Activated effector memory CD4-positive, alpha-beta T cell treated with Interleukin-2 at 50 U/mL for 16 hours (primary cell): ENCODE results near the gene ACVR1B.
A peak's percentile ranks its signal among the peaks of the same experiment; 100 is the strongest.
"Not testable (repeated sequence)": the region's sequence is repeated elsewhere in the genome, so short reads cannot be mapped to it uniquely, and the experiment has no call there.

Source experiments
- DNase-seq: peaks from one replicate; pipeline ENCODE4 v3.0.0-alpha.2; 2020

ACVR1B gene

DNA sequence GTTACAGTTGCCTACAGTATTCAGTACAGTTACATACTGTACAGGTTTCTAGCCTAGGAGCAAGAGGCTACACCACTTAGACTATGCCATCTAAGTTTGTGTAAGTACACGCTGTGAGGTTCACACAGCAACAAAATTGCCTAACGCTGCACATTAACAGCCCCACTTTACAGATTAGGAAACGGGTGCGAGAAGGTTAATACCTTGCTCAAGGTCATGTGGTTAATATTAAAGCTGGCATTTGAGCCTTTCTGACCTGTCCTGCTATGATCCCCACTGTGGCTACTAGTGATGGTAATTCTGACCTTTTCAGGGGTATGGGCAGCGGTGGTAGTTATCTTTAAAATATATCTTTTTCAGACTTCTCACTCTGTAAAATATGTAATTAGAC lies 20.9 kb downstream of the ACVR1B start:
- DNase-seq: no peak

DNA sequence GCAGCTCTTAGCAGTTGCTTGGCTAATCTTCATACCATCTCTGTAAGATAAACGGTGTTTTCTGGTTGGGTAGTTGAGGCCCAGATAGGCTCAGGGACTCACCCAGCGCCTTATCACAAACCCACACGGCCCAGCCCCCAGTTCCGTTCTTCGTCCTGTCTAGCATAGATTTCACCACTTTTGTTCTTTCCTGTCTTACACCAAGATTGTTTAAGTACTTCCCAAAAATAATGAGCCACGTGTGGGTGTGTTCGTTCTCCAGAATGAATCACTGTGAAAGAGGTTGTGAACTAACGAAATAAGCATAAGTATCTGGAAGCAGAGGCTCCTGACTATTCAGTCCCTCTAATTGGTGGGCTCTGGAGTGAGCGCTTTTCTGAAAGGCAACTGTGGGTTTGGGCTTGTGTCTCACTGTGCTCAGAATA lies 21.4 kb downstream of the ACVR1B start:
- DNase-seq: peak; percentile 25

DNA sequence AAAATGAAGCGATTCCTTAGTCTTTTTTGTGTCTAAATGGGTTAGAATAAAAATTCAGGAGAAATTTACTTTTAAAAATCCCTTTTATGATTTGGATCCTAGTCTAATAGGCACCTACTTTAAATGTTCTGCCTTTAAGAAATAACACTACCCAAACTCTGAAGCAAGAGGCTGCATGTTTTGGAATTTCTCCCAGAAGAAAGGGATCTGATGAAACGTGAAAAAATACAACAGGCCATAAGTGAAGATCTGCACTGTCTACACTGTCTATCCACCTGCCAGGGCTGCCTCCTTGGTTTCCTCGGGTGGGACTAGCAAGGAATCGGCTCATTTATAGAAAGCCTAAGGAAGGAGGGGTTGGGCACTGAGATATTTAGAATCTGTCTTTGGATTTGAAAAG lies 22.1 kb downstream of the ACVR1B start:
- no peak for DNase-seq

DNA sequence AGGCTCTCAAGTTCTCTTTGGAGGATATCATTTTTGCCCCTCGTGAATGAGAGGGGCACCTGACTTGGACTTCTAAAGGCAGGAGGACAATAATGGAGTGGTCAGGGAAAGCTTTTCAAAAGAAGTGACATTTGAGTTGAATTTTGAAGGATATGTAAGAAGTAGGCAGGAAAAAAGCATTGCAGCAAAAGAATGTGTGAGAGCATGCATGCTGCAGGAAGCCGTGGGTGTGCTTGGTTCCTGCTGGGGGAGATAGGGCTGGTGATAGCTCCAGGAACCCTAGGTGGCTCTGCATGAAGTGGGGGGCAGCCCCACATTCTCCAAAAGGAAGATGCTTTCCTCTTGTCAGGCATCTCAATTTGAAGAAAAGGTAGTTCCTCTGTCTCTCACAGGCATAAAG lies 23.1 kb downstream of the ACVR1B start:
- no peak for DNase-seq

DNA sequence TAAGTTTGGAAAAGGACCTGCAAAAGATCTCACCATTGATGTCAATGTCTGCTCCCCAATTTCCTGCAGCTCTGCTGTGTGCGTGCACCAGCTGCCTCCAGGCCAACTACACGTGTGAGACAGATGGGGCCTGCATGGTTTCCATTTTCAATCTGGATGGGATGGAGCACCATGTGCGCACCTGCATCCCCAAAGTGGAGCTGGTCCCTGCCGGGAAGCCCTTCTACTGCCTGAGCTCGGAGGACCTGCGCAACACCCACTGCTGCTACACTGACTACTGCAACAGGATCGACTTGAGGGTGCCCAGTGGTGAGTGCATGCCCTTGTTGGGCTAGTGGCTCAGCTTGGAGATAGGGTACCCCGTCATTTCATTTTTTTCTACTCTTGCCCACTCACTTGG lies 23.7 kb downstream of the ACVR1B start:
- DNase-seq: no peak

DNA sequence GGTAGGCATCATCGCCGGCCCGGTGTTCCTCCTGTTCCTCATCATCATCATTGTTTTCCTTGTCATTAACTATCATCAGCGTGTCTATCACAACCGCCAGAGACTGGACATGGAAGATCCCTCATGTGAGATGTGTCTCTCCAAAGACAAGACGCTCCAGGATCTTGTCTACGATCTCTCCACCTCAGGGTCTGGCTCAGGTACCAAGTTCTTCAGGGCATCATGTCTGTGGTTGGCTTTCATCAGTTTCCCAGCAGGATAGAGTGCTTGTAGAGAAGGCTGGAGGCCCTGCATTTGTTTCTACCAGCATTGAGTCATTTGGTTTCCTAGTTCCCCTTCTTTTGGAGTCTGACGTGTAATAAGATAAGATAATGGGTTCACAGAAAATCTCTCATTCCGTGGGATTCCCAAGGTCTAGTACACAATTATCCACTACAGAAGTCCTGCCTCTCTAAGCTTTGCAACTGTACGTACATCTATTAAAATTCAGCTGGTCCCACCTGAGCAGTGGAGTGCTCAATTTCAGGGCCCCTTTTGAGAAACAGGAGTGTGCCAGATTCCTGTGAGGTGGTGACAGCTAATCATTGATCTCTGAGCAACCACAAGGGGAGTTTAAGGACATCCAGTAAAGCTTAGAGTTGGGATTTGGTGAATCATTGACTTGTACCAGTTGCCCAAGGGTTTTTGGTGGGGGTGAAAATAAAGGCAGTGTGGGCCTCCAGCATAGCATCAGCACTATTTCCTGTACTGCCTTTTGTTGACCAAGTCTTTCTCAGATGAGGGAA lies 25.1 kb downstream of the ACVR1B start:
- DNase-seq: no peak

DNA sequence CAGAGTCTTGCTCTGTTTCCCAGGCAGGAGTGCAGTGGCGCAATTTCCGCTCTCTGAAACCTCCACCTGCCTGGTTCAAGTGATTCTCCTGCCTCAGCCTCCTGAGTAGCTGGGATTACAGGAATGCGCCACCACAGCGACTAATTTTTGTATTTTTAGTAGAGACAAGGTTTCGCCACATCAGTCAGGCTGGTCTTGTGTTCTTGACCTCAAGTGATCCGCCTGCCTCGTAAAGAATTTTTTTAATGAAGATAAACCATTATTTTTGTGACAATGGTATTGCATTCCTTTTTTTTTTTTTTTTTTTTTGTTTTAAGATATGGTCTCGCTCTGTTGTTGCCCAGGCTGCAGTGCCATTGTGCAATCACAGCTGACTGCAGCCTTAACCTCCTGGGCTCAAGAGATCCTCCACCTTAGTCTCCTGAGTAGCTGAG lies 25.8 kb downstream of the ACVR1B start:
- DNase-seq: no peak

DNA sequence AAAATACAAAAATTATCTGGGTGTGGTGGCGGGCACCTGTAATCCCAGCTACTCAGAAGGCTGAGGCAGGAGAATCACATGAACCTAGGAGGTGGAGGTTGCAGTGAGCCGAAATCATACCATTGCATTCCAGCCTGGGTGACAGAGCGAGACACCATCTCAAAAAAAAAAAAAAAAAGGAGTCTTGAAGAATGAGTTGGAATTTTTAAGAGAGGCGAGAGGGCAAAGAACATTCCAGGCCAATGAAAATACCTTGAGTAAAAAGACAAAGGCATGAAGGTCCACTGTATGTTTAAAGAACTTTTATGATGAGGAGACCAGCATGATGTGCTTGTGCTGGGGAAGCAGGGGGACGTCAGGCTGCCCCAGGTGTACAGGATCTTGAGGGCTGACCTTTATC lies 27.8 kb downstream of the ACVR1B start:
- not testable (repeated sequence) for DNase-seq

DNA sequence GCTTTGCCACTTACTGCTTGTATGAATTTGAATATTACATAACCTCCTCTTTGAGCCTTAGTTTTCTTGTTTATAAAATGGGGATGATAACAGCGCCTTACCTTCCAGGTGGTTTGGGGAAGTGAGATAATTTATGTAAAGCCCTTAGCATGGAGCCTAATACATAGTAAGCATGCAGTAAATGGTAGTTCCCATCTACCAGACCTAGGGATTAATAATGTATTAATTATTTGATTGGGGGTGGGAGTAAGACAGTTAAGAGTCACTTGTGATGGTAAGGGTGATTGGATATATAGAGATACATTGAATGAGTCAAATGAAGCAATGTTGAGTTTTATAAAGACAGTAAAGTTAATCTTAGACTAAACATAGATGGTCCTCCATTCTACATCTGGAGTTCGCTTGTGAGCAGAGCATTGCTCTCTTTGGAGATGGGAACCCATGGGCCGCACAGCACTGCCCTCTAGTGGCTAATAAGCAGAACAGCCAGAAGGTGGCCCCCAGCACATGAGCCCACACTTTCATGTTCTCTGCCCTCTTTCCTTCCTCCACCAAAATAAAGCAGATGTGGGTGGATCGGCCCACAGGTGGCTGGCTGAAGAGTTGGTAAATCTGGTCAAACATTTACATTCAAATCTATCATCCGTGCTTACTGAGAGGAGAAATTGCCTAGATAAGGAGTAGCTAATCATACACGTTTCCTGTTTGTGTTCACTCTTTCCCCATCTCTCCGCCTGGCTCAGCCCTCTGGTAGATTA lies 28.7 kb downstream of the ACVR1B start:
- DNase-seq: peak; percentile 51

DNA sequence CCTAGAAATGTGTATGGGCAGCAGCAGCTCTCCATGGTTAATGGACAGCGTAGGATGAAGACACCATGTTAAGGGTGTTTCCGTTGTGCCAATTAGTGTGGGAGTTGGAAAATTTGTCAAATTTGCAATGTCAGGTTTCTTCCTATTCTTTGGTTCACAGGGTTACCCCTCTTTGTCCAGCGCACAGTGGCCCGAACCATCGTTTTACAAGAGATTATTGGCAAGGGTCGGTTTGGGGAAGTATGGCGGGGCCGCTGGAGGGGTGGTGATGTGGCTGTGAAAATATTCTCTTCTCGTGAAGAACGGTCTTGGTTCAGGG lies 29.3 kb downstream of the ACVR1B start:
- DNase-seq: no peak

DNA sequence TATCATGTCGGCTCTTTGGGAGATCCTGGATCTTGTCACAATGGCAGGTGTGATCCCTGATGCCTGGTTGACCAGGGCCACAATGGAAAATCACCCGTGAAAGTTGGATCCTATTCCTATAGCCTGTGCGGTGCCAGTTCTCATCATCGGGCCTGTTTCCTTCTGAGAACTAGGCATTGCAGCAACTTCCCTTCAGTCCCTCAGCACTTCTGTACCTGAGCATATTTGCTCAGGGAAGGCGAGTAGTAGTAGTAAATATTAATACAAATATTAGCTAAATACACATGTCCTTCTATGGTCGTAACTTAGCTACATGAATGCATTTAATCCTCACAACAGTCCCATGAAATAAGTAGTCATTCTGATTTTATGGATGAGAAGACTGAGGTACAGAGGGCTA lies 33.2 kb downstream of the ACVR1B start:
- no peak for DNase-seq

DNA sequence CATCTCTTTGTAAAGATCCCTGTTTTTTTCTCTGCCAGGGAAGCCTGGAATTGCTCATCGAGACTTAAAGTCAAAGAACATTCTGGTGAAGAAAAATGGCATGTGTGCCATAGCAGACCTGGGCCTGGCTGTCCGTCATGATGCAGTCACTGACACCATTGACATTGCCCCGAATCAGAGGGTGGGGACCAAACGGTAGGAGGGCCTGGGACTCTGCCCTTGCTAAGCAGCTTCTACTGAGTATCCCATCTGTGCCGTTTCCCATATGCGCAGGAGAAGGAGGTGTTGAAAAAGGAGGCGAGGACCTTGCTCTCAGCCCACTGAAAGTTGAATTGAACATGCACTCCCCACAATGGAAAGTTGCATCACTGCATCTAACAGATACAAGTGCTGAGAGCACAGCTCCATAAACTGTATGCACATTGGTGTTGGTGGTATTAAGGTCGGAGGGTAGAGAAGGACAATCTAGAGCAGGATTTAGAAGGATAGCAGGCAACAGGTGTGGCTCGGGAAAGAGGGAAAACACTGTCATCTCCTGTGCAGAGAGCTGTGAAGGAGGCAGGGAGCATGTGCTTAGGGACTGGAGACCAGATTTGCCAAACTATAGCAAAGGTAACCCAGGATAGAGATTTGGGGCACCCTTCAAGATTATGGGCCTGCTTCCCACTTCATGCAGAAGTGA lies 33.8 kb downstream of the ACVR1B start:
- no peak for DNase-seq

DNA sequence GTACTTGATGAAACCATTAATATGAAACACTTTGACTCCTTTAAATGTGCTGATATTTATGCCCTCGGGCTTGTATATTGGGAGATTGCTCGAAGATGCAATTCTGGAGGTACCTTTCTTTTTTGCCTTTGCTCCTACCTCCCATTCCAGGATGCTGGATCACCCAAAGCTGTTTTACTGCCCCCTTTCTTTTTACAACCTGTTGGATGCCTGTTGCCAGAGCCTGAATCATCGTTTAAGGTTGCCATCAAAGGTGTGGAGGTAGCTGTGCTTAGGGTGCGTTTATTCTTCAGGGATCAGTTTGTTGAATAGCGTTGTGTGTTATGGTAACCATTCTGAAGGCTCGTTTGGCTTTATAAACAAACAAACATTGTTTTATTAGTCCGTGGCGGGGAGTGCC lies 35.3 kb downstream of the ACVR1B start:
- DNase-seq: no peak

DNA sequence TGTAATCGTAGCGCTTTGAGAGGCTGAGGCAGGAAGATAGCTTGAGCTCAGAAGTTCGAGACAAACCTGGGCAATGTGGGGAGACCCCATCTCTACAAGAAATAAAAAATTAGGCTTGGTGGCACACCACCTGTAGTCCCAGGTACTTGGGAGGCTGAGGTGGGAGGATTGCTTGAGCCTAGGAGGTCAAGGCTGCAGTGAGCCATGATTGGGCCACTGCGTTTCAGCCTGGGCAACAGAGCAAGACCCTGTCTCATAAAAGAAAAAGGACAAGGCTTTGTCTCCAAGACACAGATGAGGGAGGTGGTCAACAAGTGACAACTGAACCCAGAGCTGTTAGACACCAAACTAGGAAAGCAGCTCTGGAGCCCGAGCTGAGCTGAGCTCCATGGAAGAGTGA lies 40.7 kb downstream of the ACVR1B start:
- no peak for DNase-seq

DNA sequence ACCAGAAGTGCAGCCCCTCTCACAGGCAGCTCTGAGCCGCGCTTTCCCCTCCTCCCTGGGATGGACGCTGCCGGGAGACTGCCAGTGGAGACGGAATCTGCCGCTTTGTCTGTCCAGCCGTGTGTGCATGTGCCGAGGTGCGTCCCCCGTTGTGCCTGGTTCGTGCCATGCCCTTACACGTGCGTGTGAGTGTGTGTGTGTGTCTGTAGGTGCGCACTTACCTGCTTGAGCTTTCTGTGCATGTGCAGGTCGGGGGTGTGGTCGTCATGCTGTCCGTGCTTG lies 43.0 kb downstream of the ACVR1B start:
- DNase-seq: no peak

DNA sequence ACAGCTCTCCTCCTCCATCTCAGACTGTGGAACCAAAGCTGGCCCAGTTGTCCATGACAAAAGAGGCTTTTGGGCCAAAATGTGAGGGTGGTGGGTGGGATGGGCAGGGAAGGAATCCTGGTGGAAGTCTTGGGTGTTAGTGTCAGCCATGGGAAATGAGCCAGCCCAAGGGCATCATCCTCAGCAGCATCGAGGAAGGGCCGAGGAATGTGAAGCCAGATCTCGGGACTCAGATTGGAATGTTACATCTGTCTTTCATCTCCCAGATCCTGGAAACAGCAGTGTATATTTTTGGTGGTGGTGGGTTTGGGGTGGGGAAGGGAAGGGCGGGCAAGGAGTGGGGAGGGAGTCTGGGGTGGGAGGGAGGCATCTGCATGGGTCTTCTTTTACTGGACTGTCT lies 43.5 kb downstream of the ACVR1B start:
- no peak for DNase-seq

DNA sequence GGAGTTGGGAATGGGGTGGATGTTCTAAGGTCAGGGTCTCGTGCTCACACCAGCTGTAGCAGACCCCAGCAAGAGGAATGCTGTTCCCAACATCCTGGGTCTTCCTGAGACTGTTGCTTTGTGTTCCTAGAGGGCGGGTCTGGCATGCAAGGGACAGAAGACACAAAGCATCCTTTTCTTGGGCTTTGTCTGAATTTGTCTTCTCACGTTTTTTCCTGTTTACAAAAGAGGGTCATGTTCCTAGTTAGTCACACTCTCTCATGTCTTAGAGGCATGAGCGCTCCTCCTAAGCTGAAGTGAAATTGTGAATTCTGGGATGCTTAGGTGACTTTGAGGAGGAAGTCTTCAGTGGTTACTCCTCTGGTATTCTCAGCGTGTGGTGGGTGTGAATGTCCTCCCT lies 45.6 kb downstream of the ACVR1B start:
- DNase-seq: no peak

DNA sequence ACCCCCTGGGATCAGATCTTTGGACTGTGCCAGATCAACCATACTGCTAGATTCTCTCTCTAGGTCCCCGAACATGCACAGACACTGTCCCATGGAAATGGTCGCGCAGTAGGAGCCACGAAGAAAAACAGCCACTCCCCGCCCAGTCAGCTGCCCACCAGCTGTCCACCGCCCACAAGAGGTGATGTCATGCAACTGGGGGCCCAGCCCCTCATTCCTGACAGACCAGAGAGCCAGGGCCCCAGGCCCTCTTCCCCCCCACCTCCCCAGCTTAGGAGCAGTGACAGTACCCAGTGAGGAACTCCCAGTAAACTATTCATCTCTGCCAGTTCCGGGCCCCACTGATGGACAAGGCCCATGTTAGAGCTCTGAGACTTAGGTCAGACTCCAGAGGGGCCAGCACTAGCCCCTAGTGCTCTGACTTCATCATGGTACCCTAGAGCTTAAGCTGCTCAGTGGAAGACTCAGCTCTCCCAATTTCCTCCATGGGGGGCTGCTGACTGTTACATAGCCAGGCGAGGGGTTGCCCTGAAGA lies 51.6 kb downstream of the ACVR1B start:
- DNase-seq: no peak

DNA sequence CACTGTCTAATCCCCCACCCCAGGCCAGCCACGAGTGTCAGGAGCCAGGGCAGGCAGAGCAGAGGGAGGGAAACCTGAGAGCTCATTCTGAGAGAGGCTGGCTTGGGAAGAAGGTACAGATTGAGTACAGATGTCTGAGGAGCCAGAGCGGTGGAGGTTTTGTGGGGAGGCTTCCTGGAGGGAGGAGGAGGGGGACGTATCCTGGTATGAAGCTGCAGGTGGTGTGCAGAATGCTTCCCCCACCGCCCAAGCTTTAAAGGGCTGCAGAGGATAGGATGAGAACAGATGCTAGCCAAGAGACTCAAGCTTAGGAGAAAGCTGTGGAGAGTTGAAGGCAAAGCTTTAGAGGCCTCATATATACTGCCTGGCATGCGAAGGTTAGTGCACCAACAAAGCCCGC lies 52.1 kb downstream of the ACVR1B start:
- DNase-seq: no peak

DNA sequence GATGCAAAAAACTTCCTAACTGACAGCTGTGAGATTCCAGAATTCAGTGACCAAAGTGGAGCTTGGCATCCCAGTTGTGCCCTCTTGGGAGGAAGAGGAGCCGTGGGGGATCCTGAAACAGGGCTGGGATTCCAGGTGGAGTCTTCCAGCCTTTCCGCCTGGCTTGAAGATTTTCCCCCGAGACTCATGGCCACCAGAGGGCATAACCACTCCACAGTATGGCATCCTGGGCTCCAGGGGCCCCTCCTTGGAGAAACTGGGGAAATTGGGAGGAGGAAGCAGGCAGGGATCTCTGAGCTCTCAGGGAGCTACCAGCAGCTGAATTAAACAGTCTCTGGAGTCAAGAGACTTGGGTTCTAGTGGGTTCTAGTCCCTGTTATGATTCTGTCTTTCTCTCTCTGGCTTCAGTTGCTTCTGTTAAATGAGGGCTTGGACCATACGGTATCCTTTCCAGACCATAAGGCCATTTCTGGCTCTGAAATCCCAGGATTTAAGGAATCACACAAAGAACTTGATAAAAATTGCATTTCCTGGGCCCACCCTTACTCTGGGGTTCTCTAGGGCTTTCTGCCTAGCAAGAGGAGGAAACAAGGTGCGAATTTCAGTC lies 52.6 kb downstream of the ACVR1B start:
- no peak for DNase-seq

DNA sequence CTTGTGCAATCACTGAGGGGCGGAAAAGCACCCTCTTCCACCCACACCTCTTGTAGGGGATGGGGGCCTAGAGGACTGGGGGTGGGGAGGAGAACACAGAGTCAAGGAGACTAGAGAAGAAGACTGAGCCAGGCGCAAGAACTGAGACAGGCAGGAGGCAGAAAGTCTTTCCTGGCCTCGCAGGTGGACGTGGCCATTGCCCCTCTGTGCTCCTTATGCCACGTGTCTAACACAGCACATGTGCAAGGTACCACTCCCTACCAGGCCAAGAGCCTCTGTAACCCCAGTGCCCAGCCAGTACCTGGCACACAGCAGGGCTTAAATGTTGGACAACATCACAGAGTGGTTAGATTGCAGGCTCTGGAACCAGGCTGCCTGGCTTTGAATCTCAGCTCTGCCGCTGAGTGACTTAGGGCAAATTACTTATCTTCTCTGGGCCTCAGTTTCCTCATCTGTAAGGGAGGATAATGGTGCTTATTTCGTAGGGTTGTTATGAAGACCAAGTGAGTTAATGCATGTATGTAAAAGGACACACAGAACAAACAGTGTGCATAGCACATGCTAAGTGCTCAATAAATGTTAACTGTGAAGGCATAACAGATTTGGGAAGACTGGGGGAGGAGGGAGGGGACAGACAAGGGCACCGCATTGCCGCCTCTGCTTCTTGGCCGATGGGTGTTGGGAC lies 53.9 kb downstream of the ACVR1B start:
- no peak for DNase-seq

DNA sequence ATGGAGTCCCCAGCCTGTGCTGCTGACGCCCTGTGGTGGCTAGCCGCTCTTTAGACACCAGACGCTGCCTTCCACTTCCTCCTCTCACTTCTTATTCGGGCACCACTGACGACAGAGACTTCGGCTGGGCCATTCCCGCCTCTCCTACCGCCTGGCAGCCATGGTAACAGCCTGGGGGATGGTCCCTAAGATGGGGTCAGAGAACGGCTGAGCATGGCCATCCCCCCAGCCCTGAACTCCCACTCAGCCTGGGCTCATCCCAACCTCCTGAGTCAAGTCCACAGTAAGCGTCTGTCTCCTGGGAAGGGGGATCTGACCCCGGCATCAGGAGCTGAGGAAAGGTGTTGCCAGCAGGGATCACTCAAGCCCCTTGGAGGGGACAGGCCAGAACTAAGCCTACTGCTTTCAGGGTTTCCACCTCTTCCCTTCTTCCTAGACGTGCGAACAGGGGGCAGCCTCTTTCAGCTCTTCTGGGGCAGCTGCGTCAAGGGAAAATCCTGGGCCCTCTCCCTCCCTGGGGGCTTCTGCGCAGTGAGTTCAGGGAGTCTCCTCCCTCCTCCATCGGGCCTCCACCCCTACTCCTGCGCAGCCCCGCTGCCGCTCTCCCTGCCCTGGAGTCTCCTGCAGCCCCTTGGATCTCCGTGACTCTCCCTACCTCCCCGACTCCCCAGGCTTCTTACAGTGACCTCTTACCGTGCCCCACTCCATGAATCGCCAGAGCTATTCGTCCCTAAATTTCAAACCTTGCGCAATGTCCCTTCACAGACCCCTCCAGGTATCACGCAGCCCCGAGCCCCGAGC lies 54.6 kb downstream of the ACVR1B start:
- DNase-seq: no peak
